Anterior cingulate cortex (tissue), 58 donors: ENCODE data around the gene TTLL11.
A peak's percentile ranks its signal among the peaks of the same experiment; 100 is the strongest.

Source experiments
- DNase-seq, 58 donors: peaks; one replicate each; lab custom pipeline; 2025; lab: John Stamatoyannopoulos, UW

The TTLL11 gene

GRCh38 chr9:121924700-121925099, 168.4 kb downstream of the TTLL11 start:
- peak in 1 of 58 donors; percentile 15 for DNase-seq

GRCh38 chr9:121921444-121921843, 171.7 kb downstream of the TTLL11 start:
- peak in 2 of 58 donors; percentile 5 to 18 for DNase-seq

DNA sequence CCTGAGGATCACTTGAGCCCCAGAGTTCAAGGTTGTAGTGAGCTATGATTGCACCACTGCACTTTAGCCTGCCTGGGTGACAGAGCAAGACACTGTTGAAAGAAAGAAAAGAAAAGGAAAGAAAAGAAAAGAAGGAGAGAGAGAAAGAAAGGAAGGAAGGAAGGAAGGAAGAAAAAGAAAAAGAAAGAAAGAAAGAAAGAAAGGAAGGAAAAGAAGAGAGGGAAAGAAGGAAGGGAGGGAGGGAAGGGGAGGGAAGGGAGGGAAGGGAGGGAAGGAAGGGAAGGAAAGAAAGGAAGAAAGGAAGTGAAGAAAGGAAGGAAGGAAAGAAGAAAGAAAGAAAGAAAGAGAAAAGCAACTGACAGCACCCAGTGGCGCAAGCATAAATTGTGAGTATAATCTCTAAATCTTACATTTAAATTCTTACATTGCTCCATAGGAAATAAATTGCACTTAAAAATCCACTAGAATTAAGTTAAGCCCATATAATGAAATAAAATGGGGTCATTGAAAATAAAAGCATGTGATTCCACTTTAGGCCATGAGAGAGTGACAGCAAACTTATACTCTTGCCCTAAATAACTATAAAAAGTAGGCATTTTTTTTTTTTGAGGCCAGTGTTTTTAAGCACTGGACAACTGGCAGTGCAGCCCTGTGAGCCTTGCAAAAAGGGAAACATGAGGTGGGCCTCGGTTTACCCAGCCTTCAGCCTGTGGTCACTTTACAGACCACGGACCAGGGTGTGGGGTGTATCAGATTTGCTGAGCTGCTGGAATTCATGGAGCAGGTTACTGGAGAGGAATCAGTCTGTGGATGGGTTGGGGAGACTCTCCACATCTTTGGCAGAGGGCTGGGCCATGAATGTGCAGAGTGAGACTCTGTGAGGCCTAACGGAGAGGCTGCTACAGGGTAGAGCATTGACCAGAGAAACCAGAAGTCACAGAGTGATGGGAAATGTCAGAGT, 175.5 kb downstream of the TTLL11 start:
- DNase-seq: no peak

GRCh38 chr9:121915304-121915625, 177.8 kb downstream of the TTLL11 start:
- DNase-seq: no peak

DNA sequence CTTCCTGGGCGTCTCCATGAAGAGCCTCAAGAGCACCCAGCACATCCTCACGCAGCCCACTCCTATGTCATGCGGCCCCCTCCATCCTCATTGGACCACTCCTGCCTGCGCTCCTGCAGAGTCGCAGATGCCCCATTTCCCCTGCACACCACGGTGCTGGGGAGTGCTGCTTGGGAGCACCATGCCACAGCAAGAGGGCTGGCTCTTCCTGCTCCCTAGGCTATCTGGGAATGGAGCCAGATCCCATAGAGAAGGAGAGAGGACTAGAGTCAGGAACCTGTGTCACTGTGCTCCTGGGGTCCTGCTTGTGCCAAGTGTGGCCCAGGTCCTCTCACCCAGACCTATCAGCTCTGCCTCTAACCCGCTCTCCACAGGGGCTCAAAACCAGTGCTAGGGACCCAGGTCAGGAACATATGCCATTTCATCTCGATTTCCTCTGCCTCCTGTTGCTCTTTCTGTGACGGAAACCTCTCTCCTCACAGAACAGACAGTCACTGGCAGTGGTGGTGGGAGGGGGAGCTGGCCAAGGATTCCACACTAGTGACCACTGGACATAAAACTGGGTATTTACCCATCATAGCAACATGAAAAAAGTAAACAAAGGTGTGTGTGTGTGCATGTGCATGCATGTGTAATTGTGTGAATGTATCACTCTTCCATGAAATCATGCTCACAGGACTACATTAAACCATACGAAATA, 178.4 kb downstream of the TTLL11 start:
- no peak for DNase-seq

DNA sequence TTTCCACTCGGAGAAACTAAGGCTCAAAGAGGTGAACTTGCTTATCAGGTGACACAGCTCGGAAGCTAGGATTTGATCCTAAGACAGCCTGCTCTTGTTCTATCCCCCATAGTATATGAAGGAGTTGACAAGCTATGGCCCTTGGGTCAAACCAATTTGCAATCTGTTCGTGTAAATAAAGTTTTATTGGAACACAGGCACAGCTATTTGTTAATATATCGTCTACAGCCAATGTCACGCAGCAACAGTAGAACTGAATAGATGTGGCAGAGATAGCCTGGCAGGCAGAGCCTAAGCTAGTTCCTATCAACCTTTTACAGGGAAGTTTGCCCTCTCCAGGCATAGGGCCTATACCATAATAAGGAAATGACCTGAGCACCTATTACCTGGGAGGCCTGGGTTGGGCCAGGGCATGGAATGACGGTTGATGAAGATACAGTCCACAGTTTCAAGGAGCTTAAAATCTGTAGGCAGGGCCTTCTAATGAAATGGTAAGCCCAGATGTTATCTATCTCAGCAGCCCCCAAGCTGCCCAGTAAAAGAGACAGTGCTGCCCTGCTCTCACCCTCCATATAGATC, 179.0 kb downstream of the TTLL11 start:
- no peak for DNase-seq

DNA sequence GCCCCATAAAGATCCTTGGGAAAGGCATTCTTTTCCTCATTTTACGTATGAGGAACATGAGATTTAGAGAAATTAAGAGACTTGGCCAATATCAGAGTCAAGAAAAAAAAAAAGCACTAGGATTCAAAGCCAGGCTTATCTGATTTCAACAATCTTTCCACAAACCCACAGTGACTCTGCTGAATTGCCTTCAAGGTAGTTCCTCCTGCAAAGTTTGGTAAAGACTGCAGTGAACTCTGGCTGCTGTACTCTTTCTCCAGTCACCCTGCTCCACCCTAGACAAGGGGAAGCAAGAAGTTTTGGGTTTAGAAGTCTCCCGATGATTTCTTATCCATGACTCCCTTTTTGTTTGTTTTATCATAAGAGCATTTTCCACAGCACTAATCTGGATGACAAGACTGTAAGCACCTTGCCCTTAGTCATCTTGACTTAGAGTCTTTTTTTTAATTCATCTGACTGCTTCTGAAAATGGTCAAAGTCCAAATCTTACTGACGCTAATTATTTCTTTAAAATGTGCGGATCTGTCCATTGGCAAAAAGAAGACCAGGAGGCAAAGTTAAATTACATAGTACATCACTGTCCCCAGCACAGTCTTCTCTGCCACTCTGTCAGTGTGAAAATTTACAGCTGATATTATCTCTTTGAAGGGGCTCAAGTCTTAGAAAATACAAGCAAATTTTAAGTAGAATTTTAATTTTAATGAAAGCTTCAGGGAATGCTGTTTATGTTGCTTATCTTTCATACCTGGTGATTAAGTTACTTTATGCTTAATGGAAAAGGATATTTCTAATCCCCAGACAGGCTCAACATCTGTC, 180.1 kb downstream of the TTLL11 start:
- no peak for DNase-seq

- DNase-seq: no peak
These were observed 182.5 kb downstream of the TTLL11 start for GRCh38 chr9:121910491-121911040.

GRCh38 chr9:121909111-121909510, 184.0 kb downstream of the TTLL11 start:
- no peak for DNase-seq

DNA sequence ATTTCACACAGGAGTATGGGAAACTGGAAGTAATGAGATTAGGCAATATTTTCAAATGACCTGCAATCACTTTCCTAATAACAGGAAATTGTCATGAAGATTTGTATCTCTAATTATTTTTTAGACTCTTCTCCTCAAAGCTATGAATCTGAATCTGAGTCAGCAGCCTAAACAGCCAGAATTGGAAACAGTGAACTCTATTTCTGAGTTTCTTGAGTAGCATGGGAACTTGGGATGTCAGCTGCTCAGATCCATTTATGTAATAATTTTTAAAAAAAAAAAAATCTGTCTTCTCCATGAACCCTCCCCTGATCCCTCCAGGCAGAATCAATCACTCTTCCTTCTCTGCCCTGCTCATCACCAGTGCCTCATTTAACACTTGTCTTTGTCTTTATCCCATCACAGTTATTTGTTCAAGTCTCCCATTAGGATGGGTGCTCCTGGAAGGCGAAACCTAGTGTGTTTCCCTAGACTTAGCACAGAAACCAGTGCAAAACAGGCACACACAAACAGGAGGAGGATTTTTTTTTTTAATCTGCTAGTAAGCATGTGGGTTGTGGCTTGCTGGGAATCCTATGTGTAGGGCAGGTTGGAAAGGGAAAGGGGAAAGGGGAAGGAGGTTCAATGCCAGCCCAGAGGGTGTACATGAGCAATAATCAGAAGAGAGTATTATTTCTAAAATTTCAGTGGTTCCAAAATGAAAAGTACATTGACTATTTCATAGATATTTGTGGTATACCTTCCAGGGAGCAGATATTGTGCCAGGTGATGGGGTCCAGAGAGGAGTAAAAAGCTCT, 186.8 kb downstream of the TTLL11 start:
- no peak for DNase-seq

DNA sequence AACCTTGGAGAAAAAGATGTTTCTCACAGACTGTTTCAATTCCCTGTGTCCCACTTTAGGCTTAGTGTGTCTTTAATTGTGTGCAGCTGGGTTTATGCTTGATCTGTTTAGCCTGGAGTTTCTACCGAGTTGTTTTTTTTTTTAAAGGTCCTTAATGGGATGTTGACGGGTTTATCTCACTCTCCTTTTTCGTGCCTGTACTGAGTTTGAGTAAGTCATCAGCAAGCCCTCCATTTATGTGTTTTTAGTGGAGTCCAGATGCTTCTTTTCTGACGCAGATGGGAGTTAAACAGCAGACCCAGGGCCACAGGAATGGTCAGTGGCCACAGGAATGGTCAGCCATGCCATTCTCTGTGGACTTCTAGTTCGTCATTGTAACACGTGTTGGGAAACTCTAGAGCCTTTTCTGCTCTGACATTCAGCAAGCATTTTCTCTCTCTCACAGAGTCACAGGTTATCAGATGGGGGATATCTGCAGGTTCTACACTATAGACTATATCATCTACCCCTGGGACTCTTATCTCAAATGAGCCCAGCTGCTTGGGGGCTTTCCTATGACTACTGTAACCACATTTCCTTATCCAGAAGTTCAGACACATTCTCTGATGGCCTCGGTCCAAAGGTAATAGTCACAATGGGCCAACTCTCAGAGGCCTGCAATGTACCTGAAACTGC, 190.5 kb downstream of the TTLL11 start:
- no peak for DNase-seq

- DNase-seq: no peak
These were observed 191.5 kb downstream of the TTLL11 start for GRCh38 chr9:121901616-121902015.

GRCh38 chr9:121900163-121900562, 192.9 kb downstream of the TTLL11 start:
- no peak for DNase-seq

DNA sequence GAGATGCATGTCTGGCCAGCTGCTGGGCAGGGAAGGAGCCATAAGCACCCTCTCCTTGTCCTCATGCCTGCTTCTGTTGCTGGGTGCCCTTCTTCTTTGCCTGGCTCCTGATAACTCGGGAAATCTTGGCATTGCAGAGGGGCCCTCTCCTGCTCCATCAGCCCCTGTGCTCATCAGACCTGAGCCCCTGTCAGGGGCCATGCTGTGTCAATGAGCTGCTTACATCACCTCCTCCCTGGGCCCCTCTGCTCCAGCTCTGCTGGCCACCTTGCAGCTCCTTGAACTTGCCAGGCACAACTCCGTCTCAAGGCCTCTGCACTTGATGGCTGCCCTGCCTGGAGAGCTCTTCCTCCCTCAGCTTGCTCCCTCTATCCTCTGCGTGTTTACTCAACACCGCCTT, 194.3 kb downstream of the TTLL11 start:
- DNase-seq: no peak

- no peak for DNase-seq
These were observed 196.0 kb downstream of the TTLL11 start for GRCh38 chr9:121897140-121897539.

- no peak for DNase-seq
These were observed 196.6 kb downstream of the TTLL11 start for GRCh38 chr9:121896545-121896943.

- peak in 7 of 58 donors; percentile 15 to 46 (median 30) for DNase-seq
These were observed 197.1 kb downstream of the TTLL11 start for GRCh38 chr9:121895818-121896544.

DNA sequence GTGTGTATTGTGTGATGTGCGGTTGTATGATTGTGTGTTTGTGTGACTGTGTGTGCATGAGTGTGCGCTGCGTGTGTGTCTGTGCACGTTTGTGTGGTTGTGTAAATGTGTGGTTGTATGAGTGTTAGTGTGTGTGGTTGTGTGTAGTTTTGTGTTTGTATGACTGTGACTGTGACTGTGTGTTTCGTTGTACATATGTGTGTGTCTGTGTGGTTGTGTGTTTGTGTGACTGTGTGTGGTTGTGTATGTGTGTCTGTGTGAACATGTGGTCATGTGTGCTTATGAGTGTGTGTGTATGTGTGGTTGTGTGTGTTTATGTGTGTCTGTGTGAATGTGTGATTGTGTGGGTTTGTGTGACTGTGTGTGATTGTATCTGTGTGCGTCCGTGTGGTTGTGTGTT, 197.8 kb downstream of the TTLL11 start:
- DNase-seq: no peak
